Activated CD4-positive, alpha-beta T cell treated with anti-CD3 and anti-CD28 coated beads, Interleukin-2, amount 50 U/mL, for 4 hours (primary cell): ENCODE data around the gene MBOAT1.

Experiments
- DNase-seq, 2 experiments: peaks; one replicate each; pipeline ENCODE4 v3.0.0-alpha.2; 2020

MBOAT1 gene

DNA sequence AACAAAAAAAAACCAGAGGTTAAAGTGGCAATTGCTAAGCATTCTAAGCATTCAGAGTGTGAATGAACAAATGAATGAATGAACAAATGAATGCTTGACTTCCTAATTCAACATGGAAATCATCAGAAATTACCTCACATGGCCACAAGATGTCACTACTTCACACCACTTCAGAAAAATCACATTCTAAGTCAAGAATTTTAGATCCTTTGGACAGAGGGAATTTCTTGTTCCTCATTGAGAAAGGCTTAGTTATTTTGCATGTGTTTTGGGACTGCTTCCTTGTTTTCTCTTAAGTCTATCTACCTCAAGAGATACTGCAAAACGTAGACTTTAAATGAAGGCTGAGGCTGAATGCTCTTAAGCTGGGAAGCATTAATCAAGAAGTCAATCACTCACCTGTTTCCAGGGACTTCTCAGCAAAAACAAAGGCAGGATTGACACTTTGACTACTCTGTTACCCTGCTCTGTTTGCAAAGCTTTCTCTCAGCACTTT lies 120.2 kb downstream of the MBOAT1 start:
- DNase-seq, result no peak

GRCh38 chr6:20086992-20087391 lies 125.3 kb downstream of the MBOAT1 start:
- no peak for DNase-seq

DNA sequence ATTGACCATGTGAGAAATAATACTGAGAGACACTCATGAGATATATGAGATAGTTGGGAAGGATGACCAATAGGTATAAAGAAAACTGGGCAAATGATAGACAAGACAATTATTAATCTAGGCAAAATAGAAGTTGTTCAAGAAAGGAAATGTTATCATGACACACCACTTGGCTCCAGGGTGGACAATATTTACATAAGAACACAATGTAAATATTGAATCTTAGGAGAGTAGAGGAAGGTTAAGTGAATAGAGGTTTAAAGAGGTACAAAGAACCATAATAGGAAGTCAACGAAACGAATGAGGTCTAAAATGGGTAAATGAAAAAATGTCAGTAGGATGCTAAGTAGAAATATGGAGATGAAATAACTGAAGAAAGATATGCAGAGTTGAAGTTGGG lies 126.5 kb downstream of the MBOAT1 start:
- DNase-seq, result no peak

DNA sequence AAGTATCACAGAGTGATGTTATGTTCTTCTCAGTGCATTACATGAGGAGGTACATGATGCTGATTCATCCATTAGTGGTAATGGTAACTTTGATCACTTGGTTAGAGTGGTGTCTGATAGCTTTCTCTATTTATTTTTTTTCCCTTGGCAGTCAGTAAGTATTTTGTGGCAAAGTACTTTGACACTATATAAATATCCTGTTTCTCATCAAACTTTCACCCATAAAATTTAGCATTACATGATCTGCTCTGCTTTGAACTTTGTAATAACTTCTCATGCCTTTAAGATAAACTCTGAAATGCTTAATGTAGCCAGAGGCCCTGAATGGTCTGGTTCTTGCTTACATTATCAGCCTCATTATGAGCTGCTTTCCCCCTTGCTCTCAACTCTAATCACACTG lies 127.9 kb downstream of the MBOAT1 start:
- DNase-seq, result no peak

- no peak for DNase-seq
These were observed 140.3 kb downstream of the MBOAT1 start for GRCh38 chr6:20071998-20072397.

DNA sequence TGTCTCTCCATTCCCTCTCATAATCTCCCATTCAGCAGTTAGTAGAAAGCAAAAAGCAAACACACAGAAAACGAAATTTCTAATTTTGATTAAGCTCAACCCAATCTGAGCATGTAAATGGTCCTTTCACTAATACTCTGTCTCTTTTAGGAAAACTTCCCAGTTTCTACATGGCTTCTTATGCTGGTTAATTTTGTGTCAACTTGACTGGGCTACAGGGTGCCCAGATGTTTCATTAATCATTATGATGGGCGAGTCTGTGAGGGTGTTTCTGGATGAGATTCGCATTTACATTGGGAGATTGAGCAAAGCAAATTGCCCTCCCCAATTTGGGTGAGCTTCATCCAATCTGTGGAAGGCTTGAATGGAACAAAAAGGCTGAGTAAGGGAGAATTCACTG lies 142.2 kb downstream of the MBOAT1 start:
- DNase-seq, result no peak

GRCh38 chr6:20069021-20069522 lies 143.2 kb downstream of the MBOAT1 start:
- no peak for DNase-seq

DNA sequence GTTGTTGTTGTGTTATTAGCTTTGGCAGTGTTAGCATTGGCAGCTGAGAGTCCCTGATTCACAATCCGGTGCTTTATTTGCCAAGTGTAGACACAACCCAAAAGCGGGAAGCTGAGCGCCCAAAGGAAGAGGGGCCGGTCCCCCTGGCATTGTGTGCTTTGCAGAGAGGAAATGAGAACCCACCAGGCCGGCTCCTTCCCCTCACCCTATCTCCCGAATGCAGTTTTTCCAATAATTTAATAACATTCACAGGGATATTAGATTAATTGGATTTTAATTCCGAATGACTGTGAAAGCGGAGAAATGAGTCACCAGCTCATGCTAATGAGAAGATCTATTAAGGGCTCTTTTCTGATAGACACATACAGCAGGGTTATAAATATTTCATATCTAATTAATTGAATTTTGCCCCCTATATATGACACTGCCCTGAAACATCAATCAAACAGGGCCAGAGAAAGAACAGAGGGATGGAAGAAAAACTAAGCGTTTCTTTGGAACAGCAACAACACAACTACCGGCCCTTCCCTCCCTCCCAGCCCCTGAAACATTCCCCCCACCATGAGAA lies 143.8 kb downstream of the MBOAT1 start:
- DNase-seq, result no peak

DNA sequence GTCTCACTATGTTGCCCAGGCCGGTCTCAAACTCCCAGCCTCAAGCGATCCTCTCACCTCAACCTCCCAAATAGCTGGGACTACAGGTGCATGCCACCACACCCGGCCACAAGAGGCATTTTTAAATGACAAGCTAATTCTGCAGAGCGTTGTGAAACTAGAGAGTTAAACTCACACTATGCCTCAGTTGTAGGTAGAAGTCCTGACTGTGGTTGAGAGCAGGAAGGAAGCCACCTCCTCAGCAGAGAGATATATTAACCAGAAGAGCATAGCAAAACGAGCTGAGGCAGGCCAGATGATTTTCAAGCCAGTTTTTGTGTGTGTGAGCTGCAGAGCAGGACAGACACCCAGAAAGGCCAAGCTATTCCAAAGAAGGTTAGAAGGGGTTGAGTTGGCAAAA lies 150.3 kb downstream of the MBOAT1 start:
- DNase-seq, result no peak

DNA sequence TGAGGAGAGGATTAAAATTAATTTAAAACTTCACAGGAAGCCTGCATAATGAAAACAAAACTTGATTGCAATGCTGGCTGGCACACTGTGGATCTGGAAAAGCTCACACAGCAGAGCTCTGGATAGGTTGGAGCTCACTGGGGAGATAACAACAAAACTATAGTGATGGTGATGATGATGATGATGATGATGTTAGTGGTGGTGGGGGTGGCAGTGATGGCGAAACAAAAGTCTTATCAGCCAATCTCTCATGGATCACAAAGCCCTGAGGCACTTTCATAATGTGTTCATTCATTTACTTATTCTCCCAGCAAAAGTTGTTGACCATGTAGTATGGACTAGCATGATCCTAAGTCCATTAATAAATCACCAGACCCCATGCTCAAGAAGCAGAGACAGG lies 152.0 kb downstream of the MBOAT1 start:
- DNase-seq, result no peak

DNA sequence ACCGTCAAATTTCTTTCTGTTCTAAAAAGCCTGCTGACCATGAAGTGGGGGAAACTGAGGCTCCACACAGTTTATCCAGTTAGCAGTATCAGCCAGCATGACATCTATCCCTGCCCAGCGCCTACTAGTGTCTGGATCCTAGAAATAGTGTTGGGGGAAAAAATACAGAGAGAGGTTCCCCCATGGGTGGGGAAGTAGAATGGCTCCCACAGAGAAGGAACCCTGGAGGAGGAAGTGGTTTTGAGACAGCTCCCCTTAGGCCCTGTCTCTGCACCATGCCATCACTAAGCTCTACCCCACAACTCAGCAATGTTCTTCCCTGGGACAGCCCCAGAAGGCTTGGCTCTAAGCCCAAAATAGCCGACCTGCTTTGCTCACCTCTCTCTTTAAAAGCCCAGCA lies 153.4 kb downstream of the MBOAT1 start:
- no peak for DNase-seq

GRCh38 chr6:20058121-20058905 lies 154.0 kb downstream of the MBOAT1 start:
- no peak for DNase-seq

DNA sequence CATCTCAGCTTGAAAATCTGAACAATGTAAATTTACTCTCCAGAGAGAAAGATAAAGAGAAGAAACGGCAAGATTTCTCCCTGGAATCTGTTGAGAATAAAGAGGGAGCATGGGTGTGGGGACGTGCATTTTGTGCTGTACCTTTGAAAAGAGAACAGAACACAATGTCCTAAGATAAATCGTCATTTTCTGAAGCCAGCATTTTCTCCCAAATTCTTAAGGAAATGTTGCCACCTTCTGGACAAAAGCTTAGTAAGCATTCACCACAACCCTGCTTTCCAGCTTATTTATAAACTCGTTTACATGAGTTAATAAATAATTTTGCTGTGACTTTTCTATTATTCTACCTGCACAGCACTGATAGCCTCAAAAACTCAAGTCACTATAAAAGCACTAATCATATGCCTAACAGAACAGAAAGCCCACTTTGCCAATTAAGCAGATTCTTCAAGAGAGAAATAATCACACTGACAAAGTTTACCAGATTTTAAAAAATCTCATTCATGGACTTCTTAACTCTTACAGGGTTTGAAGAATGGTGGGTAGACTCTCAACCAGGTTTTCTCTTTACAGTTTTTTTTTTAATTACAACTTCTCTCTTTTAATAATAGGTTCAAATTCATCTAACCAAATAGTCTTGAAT lies 155.8 kb downstream of the MBOAT1 start:
- no peak for DNase-seq

DNA sequence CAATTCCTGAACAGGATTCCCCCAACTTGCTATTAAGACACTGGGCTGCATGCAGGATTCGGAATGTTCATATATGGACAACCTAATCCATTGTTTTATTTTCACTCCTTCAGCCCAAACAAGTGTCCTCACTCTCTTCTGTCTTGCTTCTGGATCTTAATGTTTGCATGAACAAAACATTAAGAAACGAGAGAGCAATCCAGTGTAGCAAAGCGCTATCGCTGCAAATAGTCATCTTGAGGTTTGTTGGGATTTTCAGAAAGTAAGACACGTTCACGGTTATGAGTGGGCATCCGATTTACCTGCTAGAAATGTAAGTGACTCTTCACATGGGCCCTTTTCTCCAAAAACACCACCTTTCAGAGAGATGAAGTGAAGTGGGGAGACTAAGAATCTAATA lies 156.4 kb downstream of the MBOAT1 start:
- DNase-seq, result no peak
